Measurements from ENCODE around the gene TTYH1. TPM values are rescaled to one million over a fixed set of nuclear protein-coding genes. Genes with fewer than 3 reads are reported as not detected.
"Not testable (repeated sequence)": the region's sequence is repeated elsewhere in the genome, so short reads cannot be mapped to it uniquely, and the experiment has no call there.

The TTYH1 gene
- total RNA-seq, 3 donors from 2014 or later: 0.48 to 4.6 (median 4.0) TPM

DNA sequence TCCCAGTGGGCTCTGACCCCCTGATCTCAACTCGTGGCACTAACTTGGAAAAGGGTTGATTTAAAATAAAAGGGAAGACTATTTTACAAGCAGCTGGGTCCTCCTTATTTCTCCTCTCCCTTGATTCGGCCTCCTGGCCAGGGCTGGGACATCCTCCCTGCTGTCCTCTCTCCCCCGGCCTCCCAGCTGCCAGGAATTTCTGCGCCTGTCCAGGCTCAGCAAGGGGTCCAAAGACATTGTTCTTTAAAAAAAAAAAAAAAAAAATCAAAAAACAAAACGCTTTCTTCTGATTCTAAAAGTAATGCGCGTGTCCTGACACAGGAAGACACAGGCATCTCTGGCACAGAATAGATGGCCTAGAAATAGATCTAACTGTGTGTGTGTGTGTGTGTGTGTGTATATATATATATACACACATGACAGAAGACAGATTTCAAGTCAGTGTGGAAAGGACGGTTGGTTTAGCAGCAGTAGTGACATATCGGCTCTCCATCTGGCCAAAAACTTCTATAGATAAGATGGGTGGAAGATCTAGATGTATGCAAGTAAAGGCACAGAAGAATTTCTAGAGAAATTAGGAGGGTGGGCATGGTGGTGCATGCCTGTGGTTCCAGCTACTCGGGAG is 21.5 kb downstream of the TTYH1 start:
- peaks cover 0 to 5% of the 10 kb centered on the region in 2 donors for H3K4me1 ChIP-seq
- no peak for DNase-seq (ENCODE audit: low spot score in 2 of 2)
- no peaks in the 10 kb centered on the region for H3K36me3 ChIP-seq
- no peaks in the 10 kb centered on the region for H3K9me3 ChIP-seq
- H3K4me3 ChIP-seq: no peak overlapping the region
- intact Hi-C loops (cut with DNase I; ENCODE audit: low total_unique reads): no loop called here
- H3K27ac ChIP-seq: no peak overlapping the region
- TF ChIP-seq, protein P1, sequence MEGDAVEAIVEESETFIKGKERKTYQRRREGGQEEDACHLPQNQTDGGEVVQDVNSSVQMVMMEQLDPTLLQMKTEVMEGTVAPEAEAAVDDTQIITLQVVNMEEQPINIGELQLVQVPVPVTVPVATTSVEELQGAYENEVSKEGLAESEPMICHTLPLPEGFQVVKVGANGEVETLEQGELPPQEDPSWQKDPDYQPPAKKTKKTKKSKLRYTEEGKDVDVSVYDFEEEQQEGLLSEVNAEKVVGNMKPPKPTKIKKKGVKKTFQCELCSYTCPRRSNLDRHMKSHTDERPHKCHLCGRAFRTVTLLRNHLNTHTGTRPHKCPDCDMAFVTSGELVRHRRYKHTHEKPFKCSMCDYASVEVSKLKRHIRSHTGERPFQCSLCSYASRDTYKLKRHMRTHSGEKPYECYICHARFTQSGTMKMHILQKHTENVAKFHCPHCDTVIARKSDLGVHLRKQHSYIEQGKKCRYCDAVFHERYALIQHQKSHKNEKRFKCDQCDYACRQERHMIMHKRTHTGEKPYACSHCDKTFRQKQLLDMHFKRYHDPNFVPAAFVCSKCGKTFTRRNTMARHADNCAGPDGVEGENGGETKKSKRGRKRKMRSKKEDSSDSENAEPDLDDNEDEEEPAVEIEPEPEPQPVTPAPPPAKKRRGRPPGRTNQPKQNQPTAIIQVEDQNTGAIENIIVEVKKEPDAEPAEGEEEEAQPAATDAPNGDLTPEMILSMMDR (IDR thresholded peaks at IDR 0.05): no peak
- TF ChIP-seq POLR2A (IDR thresholded peaks at IDR 0.05) (no peak), POLR2AphosphoS5 (IDR thresholded peaks at IDR 0.05) (no peak)
- H3K27me3 ChIP-seq: no peaks in the 10 kb centered on the region

DNA sequence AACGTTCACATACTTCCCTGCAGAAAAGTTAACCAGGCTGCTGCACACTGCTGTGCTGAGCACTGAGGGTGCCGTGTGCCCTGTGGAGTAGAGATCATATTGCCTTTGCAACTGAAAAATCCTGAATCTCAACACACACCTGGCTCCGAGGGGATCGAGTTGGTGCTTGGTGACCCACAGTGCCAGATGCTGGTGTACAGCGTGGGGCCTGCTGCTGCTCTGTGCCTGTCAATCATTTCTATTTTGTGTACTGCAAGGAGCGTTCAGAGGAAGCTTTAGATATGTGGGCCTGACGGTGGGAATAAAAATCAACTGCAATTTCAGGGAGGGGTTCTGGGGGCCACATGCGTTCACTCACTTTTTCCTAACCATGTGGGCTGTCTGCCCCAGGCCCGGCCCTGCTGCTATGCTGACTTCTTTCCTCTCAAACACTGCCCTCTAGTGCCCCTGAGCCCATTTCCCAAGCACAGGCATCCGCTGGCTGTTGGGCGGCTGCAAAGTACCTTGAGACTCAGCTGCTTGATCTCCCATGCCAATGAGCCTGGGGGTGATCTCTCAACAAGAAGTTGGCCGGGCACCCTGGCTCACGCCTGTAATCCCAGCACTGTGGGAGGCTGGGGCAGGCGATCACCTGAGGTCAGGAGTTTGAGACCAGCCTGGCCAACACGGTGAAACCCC is 24.0 kb downstream of the TTYH1 start:
- no peak overlapping the region for H3K4me3 ChIP-seq
- H3K27me3 ChIP-seq: no peaks in the 10 kb centered on the region
- no peaks in the 10 kb centered on the region for H3K36me3 ChIP-seq
- peak; percentile 60 to 84 for DNase-seq (ENCODE audit: low spot score in 2 of 2)
- no peak overlapping the region for H3K27ac ChIP-seq
- H3K9me3 ChIP-seq: no peaks in the 10 kb centered on the region
- H3K4me1 ChIP-seq: peaks cover 0 to 5% of the 10 kb centered on the region in 2 donors
- TF ChIP-seq, protein P1 (IDR thresholded peaks at IDR 0.05): peak in 2 of 3 donors; percentile 43 to 52
- no peak for TF ChIP-seq POLR2A (IDR thresholded peaks at IDR 0.05)
- intact Hi-C loops (cut with DNase I; ENCODE audit: low total_unique reads): no loop called here

DNA sequence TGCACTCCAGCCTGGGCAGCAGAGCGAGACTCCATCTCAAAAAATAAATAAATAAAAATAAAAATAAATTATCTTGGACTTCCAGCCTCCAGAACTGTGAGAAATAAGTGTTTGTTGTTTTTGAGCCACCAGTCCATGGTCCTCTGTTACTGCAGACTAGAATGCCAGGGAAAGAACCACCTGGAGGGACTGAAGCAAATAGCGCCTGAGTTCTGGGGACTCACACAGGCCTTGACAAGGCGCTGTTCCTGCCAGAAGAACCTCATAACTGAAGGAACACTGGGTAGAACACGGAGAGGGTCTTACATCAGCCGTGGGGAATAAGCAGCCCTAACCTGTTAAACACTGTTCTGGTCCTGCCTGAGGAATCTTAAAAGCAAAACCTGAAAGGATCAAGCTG is 25.4 kb downstream of the TTYH1 start:
- DNase-seq (ENCODE audit: low spot score in 2 of 2): no peak
- no peaks in the 10 kb centered on the region for H3K4me1 ChIP-seq
- no peaks in the 10 kb centered on the region for H3K9me3 ChIP-seq
- H3K27me3 ChIP-seq: no peaks in the 10 kb centered on the region
- intact Hi-C loops (cut with DNase I; ENCODE audit: low total_unique reads): no loop called here
- no peak for TF ChIP-seq POLR2AphosphoS5 (IDR thresholded peaks at IDR 0.05)
- no peak for TF ChIP-seq POLR2A (IDR thresholded peaks at IDR 0.05)
- H3K4me3 ChIP-seq: no peak overlapping the region
- no peaks in the 10 kb centered on the region for H3K36me3 ChIP-seq
- no peak overlapping the region for H3K27ac ChIP-seq

DNA sequence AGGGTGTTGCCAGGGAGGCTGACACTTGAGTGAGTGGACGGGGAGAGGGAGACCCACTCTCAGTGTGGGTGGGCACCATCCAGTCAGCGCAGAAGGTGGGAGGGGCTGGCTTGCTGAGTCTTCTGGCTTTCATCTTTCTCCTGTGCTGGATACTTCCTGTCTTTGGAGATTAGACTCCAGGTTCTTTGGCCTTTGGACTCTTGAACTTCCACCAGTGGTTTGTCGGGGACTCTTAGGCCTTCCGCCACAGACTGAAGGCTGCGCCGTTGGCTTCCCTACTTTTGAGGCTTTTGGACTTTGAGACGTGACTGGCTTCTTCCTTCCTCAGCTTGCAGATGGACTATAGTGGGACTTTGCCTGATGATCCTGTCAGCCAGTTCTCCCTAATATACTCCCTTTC is 29.5 kb downstream of the TTYH1 start:
- intact Hi-C loops (cut with DNase I; ENCODE audit: low total_unique reads): no loop called here
- TF ChIP-seq POLR2AphosphoS5 (IDR thresholded peaks at IDR 0.05) (no peak), POLR2A (IDR thresholded peaks at IDR 0.05) (no peak)
- TF ChIP-seq, protein P1 (IDR thresholded peaks at IDR 0.05): no peak
- DNase-seq (ENCODE audit: low spot score in 2 of 2): no peak
- Histone ChIP-seq H3K4me1 (peaks cover 0 to 4% of the 10 kb centered on the region in 2 donors), H3K27me3 (no peaks in the 10 kb centered on the region), H3K4me3 (no peak overlapping the region), H3K9me3 (no peaks in the 10 kb centered on the region), H3K36me3 (no peaks in the 10 kb centered on the region), H3K27ac (no peak overlapping the region)

DNA sequence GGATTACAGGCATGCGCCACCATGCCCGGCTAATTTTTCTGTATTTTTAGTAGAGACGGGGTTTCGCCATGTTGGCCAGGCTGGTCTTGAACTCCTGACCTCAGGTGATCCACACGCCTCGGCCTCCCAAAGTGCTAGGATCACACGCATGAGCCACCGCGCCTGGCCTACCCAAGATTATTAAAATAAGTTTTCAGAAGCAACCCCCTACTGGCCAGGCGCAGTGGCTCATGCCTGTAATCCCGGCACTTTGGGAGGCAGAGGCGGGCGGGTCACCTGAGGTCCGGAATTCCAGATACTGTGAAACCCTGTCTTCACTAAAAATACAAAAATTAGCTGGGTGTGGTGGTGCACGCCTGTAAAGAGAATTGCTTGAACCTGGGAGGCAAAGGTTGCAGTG is 31.1 kb downstream of the TTYH1 start:
- intact Hi-C loops (cut with DNase I; ENCODE audit: low total_unique reads); H3K27ac ChIP-seq; H3K9me3 ChIP-seq; H3K27me3 ChIP-seq; H3K4me3 ChIP-seq; H3K36me3 ChIP-seq; DNase-seq (ENCODE audit: low spot score in 2 of 2): not testable (repeated sequence)
- H3K4me1 ChIP-seq: peaks cover 4 to 17% of the 10 kb centered on the region in 2 donors

DNA sequence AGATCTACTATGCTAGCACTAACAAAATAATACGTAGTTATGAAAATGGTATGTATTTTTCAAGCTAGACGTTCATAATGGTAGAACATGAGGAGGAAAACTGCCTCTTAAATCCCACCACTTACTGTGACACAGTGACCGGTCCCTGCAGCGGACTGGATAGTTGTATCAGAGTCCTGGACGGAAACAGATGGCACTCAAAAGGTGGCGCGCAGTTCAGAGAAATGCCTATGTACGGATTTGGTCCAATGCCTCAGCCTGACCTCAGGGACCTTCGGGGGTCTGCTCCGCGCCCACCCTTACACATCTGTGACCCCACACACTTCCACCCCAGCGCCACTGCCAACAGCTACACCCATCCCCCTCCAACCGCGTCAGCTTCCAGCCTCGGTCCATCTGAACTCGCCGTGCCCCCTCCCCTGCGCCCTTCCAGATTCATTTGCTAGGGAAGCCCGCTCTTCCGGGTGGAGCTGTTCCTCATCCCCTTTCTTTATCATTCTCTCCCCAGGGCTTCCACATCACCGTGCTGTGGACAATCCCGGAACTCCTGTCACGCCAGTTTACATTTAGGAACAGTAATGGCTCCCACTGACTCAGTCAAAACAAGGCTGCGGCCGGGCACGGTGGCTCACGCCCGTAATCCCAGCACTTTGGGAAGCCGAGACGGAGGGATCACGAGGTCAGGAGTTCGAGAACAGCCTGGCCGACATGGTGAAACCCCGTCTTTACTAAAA is 32.9 kb downstream of the TTYH1 start:
- no peaks in the 10 kb centered on the region for H3K27me3 ChIP-seq
- H3K4me1 ChIP-seq: peaks cover 4 to 17% of the 10 kb centered on the region in 2 donors
- intact Hi-C loops (cut with DNase I; ENCODE audit: low total_unique reads): no loop called here
- no peaks in the 10 kb centered on the region for H3K9me3 ChIP-seq
- peak overlapping the region; percentile 76 to 96 (median 94) for H3K4me3 ChIP-seq
- peak in 1 of 2 donors; percentile 44 for DNase-seq (ENCODE audit: low spot score in 2 of 2)
- TF ChIP-seq, protein P1 (IDR thresholded peaks at IDR 0.05): peak in 2 of 3 donors; percentile 15 to 23
- TF ChIP-seq POLR2AphosphoS5 (IDR thresholded peaks at IDR 0.05) (no peak), POLR2A (IDR thresholded peaks at IDR 0.05) (no peak)
- H3K27ac ChIP-seq: peak overlapping the region; percentile 97
- H3K36me3 ChIP-seq: peaks cover 7% of the 10 kb centered on the region

All from breast epithelium (tissue), 4 donors.